GM21619 (cell line): ENCODE measurements around the gene PDZK1.
A peak's percentile ranks its signal among the peaks of the same experiment; 100 is the strongest.
"Not testable (repeated sequence)": the region's sequence is repeated elsewhere in the genome, so short reads cannot be mapped to it uniquely, and the experiment has no call there.

Experiments used
- ATAC-seq: cut with Tn5 transposase; IDR thresholded peaks from one replicate; pipeline ENCODE4 v1.9.1; 2021; ENCODE audit not compliant: unreplicated experiment

PDZK1 gene

DNA sequence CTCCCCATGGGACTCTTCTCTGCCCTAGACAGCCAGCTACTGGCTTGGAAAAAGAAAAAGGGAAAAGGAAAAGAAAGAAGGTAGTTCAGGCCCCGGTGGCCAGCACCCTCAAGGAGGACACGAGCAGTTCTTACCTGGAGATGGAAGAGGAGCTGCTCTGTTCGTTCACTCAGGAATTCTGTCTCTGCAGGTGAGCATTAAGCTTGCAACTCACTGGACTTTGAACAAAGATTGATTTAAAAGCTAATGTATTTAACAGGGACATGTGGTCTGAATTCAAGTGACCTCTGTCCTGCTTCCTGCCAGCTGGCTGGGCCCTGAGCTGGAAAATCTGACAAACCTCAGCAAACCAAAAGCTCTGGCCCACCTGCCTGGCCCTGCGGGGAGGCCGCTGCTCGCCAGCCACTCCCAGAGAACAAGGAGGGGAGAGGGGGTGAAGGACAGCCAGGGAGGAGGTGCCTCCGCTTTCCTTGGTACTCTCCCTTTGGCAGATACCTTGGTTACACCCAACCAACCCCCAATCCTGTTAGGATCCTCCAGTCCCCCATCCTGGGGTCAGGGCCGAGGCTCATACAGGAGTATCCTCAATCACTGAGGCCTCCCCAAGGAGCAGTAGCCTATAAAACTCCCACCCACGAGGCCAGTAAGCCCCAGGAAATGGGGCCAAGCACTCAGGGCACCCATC lies at the start of gene PDZK1:
Gene PDZK1 (minus strand): TSS at position 186 of the 685 bp plus-strand sequence. CDS start 19,347 bp downstream, outside the sequence.
- ATAC-seq, result no peak

GRCh38 chr1:145751491-145752037 lies 44.4 kb upstream of the PDZK1 start:
- ATAC-seq, result no peak

- ATAC-seq, result no peak
These were observed 43.3 kb upstream of the PDZK1 start for GRCh38 chr1:145750426-145750825.

GRCh38 chr1:145747398-145748247 lies 40.5 kb upstream of the PDZK1 start:
- ATAC-seq, result no peak

DNA sequence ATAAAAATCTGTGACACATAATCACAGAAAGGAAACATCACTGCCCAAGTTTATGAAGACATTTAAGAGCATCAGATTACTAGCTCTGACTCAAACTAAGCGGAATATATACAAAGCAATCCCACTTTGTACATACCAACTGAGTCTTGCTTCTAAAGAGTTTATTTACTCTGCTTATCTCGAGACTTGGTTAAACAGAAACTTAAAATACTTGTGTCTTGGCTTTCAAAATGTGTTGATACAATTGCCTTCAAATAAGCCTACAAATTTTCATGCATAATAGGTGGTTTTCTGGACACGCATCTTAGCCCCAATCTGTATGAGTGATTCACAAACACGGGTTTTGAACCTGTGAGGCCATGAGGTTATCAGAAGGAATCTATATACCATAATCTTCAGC lies 33.1 kb upstream of the PDZK1 start:
- ATAC-seq, result no peak

DNA sequence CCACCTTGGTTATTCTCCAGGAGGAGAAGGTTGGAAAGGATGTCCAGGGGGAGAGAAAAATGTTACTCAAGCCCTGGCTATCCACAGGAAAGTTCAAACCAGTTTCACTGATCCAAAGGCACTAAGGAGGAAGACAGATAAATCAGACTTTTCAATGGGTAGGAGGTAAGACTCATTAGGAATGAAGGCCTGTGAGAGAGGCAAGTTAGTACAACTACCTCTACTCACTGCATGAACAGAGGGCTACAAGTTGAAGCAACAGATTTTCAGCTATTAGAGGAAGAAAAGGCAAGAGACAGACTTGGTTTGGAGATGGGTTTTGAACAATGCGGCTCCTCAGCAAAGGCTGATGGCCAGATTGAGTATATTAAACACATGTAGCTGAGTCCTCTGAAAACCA lies 29.0 kb upstream of the PDZK1 start:
- ATAC-seq, result no peak

- ATAC-seq, result no peak
These were observed 23.7 kb upstream of the PDZK1 start for GRCh38 chr1:145730900-145731299.

- no peak for ATAC-seq
These were observed 23.3 kb upstream of the PDZK1 start for GRCh38 chr1:145730467-145730866.

DNA sequence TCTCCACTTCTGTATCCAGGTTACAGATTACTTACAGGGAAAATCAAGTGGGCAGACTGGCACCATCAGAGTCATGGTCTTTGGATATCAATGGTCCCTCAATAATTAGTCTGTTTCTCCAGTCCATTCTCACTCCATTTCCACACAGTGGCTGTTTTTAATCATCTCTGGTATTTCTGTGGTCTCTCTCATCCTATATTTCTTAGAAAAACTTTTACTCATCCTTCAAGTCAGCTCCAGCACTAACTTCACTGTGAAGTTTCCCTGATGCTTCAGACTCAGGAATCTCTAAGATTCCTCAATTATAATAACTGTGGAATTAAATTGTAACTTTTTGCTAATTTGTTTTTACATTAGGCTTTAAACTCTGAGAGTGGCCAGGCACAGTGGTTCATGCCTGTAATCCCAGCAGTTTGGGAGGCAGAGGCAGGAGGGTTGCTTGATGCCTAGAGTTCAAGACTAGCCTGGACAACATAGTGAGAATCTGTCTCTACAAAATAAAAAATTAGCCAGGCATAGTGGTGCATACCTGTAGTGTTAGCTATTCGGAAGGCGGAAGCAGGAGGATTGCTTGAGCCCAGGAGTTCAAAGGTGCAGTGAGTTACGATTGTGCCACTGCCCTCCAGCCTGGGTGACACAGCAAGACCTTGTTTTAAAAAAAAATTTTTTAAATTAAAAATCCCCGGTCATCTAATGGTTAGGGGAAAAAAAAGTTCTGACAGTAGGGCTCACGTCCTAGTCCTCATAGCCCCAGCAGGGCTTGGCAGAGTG lies 22.7 kb upstream of the PDZK1 start:
- no peak for ATAC-seq

- ATAC-seq, result no peak
These were observed 22.0 kb upstream of the PDZK1 start for GRCh38 chr1:145729196-145729595.

GRCh38 chr1:145726193-145726592 lies 19.0 kb upstream of the PDZK1 start:
- ATAC-seq, result not testable (repeated sequence)

GRCh38 chr1:145720878-145721671 lies 13.9 kb upstream of the PDZK1 start:
- ATAC-seq, result peak; percentile 57

- no peak for ATAC-seq
These were observed 13.3 kb upstream of the PDZK1 start for GRCh38 chr1:145720556-145720877.

DNA sequence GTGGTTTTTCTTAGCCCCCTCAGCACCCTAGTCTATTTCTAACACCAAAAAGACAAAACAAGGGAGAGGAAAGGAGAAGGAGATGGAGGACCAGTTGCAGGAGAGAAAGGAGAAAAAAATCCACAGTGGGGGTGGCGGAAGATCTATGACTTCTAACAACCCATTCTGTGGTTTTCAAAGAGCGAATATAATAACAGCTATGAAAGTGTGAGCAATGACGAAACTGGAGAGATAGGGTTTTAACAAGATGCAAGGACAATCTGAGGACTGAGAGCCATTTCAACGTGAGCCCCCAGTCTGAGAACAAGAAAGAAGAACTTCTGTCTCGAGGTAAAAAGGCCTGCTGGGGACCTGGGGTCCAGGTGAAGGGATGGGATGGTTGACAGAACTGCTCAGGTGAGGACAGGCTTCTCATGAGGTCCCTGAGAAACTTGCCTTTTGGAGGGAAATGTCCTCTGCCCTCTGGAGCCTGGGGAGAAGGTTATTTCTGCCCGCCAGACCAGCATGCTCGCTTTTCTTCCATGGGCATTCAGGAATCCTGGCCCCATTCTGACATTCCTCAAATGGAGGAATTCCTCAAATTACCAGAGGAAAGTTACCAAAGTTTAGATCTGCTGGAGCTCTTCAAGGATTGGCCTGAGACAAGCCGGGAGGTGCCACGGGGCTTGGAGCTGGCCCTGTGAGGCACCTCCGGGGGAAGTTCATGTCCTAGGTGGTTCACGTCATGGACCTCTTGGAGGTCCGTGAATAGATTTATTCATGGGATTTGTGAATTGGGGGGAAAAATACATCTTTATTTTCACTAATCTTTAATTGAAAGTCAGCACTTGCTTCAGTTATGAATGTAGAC lies 12.3 kb upstream of the PDZK1 start, which contains the start of gene CD160:
Gene CD160 (plus strand): TSS at position 270 of the 850 bp plus-strand sequence. CDS start 8,829 bp downstream, outside the sequence.
- ATAC-seq, result no peak

GRCh38 chr1:145718465-145718864 lies 11.3 kb upstream of the PDZK1 start:
- not testable (repeated sequence) for ATAC-seq

DNA sequence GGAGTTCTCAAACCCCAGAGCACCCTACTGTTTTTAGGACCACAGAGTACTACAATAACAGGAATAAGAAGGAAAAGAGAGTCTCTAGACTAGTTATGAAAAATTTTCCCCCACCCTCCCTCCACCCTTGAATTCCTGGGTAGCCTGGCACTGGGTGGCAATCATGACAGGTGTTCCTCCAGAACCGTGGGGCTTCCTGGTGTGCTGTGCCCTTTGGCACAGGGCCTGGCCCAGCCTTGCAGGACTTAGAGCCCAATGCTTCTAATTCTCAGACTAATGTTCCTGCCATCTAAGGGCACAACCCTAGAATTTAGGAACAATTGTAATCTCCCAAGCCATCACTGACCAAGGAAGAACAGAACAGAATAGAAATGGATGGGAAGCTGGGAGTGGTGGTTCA lies 10.7 kb upstream of the PDZK1 start:
- no peak for ATAC-seq

DNA sequence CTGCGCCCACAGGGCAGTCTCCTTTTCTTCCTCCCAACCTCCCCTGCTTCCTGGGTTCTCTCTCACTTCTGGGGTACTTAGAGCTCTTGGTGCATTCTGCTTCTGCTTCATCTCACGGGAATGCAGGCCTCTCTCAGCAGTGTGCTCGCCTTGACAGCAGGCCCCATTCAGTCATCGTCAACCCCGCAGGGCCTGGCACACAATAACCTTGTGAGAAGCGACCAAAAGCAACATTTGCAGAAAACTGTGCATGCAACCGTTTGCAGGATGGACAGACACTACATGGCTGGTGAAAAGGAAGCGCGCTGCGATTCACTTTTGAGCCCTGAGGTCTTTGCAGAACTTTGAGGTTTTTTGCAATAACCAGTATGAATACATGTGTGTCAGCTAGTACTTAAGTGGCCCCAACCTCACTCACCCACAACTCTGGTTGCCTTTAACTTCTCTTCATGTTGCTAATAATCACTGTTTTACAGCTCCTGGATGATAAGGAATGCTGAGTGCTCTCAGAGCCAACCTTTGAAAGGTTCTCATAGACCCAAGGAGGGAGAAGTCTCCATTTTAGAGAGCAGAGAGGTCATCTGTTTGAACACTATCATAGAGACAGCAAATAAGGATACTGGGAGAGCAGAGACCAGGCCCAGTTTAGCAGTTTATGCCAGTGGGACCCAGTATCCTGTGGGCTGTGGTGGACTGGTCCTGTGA lies 9.6 kb upstream of the PDZK1 start:
- ATAC-seq, result no peak

DNA sequence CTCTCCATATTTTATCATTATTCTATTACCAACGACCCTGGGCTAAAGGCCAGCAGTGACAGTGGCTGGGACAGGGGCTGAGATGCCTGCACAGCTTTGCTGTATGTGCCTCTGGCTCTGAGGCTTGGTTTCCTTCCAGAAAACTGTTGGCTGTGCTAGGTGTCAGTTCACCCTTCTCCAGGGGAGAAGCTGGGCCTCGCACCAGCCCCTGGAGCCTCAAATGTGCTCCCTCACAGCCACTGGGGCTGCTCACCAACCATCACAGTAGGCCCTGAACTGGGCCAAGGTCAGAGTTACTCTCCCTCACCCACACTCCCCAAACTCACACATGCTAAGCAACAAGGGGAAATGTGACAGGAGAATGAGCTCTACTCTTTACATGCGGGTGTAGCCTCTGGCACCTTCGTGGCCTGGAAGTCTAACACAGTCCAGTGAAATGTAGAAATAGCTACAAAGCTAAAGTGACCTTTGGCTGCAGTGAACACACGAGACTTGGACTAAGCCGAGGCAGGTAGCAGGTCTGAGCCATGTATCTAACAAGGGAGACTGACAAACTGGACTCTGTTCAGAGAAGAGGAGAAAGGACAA lies 7.5 kb upstream of the PDZK1 start:
- ATAC-seq, result no peak
